CD8-positive, alpha-beta memory T cell (primary cell): ENCODE data around the gene EHD3. TPM values are rescaled to one million over a fixed set of nuclear protein-coding genes. Genes with fewer than 3 reads are reported as not detected.

Source experiments
- CTCF ChIA-PET: fragments of 350-600 bp; sonication (Branson Sonifier 250); formaldehyde crosslinking; loops from one replicate; lab custom pipeline; 2021; ENCODE audit warnings: antibody characterized with exemption; lab: Charles Lee
- POLR2A ChIA-PET: fragments of 350-600 bp; sonication (Branson Sonifier 250); formaldehyde crosslinking; loops from one replicate; lab custom pipeline; 2021; ENCODE audit warnings: antibody characterized with exemption; lab: Charles Lee
- DNase-seq, 5 donors: peaks; one replicate each; pipeline versions ENCODE4 v3.0.0 to v3.0.0-alpha.2; 2020 to 2022; ENCODE audit warnings: mixed read lengths in 1 of 5
- H3K27ac ChIP-seq: one replicate; pipeline ENCODE4 v1.7.0; 2013; ENCODE audit warnings: low read depth, mild to moderate bottlenecking, low read length, moderate library complexity
- H3K27me3 ChIP-seq: 2 replicates; pipeline ENCODE4 v1.7.0; 2013; ENCODE audit warnings: low read length, mild to moderate bottlenecking; ENCODE audit not compliant: insufficient read depth, poor library complexity, severe bottlenecking
- H3K36me3 ChIP-seq: 2 replicates; pipeline ENCODE4 v1.7.0; 2013; ENCODE audit warnings: mild to moderate bottlenecking, low read length, moderate library complexity; ENCODE audit not compliant: insufficient read depth
- H3K4me1 ChIP-seq: 2 replicates; pipeline ENCODE4 v1.7.0; 2013; ENCODE audit warnings: mild to moderate bottlenecking, low read length, moderate library complexity; ENCODE audit not compliant: insufficient read depth
- H3K4me3 ChIP-seq: 2 replicates; pipeline ENCODE4 v1.7.0; 2013; ENCODE audit warnings: mild to moderate bottlenecking, low read length
- H3K9me3 ChIP-seq: 2 replicates; pipeline ENCODE4 v1.7.0; 2013; ENCODE audit warnings: mild to moderate bottlenecking, low read length
- H3K27ac Mint-ChIP-seq, 8 donors: one replicate each; pipeline ENCODE4 v1.8.0; 2020 to 2021; ENCODE audit warnings: mixed read lengths in 8 of 8, mild to moderate bottlenecking in 6 of 8, inconsistent platforms in 3 of 8, moderate library complexity in 3 of 8
- H3K27me3 Mint-ChIP-seq, 2 donors: one replicate each; pipeline ENCODE4 v1.8.0; 2020 to 2021; ENCODE audit warnings: mixed read lengths in 2 of 2, mild to moderate bottlenecking in 1 of 2, moderate library complexity in 1 of 2
- H3K36me3 Mint-ChIP-seq, 3 donors: one replicate each; pipeline ENCODE4 v1.8.0; 2020 to 2021; ENCODE audit warnings: mixed read lengths in 3 of 3, inconsistent platforms in 1 of 3, mild to moderate bottlenecking in 1 of 3
- H3K4me1 Mint-ChIP-seq, 3 donors: one replicate each; pipeline ENCODE4 v1.8.0; 2020 to 2021; ENCODE audit warnings: mixed read lengths in 3 of 3, inconsistent platforms in 1 of 3, mild to moderate bottlenecking in 1 of 3
- H3K4me3 Mint-ChIP-seq, 7 donors: one replicate each; pipeline ENCODE4 v1.8.0; 2020 to 2021; ENCODE audit warnings: mixed read lengths in 7 of 7, mild to moderate bottlenecking in 6 of 7, moderate library complexity in 4 of 7, inconsistent platforms in 2 of 7
- H3K9me3 Mint-ChIP-seq, 5 donors: one replicate each; pipeline ENCODE4 v1.8.0; 2020 to 2022; ENCODE audit warnings: mixed read lengths in 5 of 5, mild to moderate bottlenecking in 3 of 5, moderate library complexity in 2 of 5, inconsistent platforms in 1 of 5
- polyA plus RNA-seq: library from polyadenylated mRNA; unstranded; fragments of 300-500 nt; fragmentation: Illumina TruSeq; gene quantifications from one replicate; pipeline ENCODE4 v1.2.3, GENCODE V29; 2021
- total RNA-seq, 2 experiments: library from RNA; stranded (reverse); gene quantifications; one replicate each; pipeline ENCODE4 v1.2.3, GENCODE V29; 2021

Gene EHD3
- total and polyA plus RNA-seq, 3 experiments from 2014 or later: 2.3 to 4.3 (median 2.3) TPM

DNA sequence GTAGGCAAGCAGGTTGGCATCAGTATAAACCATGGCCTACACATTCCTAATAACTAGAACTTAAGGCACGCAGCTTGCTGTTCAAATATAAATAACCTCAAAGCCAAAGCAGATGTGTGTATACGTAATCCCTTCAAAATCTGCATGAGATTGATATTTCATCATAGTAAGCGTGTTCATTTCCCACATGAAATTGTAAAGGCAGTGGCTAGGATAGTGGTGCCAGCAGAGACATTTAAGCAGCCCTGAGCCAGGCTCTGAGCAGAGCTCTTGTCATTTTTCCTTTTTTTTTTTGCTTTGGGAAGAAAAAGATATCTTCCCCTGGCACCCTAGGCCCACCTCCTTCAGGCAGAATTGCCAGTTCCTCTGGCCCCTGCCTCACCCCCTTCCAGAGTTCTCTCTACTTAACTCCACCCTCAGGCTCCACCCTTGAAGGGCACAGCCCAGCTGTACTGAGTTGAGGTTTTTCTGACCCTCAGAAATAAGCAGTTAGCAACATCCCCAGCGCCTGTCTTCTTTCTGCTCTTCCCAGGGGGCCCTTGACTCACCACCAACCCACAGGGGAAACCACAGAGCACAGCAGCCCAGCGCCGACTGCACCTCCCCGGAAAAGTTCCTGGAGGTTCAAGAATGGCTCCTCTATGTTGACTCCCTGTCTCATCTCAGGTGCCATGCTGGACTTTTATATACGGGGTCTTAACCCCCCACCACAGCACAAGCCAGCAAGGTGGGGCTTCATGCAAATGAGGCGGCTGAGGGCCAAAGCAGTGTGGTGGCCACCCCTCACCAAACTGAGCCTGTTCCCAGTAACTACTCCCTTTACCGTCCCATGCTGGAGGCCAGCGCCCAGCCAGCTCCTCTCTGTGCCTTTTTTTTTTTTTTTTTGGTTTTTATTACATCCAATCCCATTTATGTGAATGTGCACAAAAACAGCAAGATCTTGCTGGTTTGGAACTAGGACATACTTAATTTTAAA lies 84.7 kb downstream of the EHD3 start:
- Mint-ChIP-seq H3K4me3 (peak overlapping the region in 6 of 7 donors; percentile 54 to 86 (median 59)), H3K27ac (peak overlapping the region; percentile 85 to 94 (median 90)), H3K4me1 (peaks cover 48 to 66% (median 60%) of the 10 kb centered on the region in 3 donors), H3K9me3 (no peaks in the 10 kb centered on the region), H3K27me3 (no peaks in the 10 kb centered on the region), H3K36me3 (no peaks in the 10 kb centered on the region)
- CTCF ChIA-PET: interaction anchor here (0.8 to 1.5 kb wide), 5 partner anchors 12 to 607 kb away, joined by 3 to 5 read pairs (median 3); no protein-coding TSS in a partner anchor
- Histone ChIP-seq H3K36me3 (no peaks in the 10 kb centered on the region), H3K4me1 (peaks cover 34% of the 10 kb centered on the region), H3K4me3 (no peak overlapping the region), H3K27ac (no peak overlapping the region), H3K27me3 (no peaks in the 10 kb centered on the region), H3K9me3 (no peaks in the 10 kb centered on the region)
- POLR2A ChIA-PET: interaction anchor here (0.5 to 0.7 kb wide), 3 partner anchors 33 to 1175 kb away, joined by 3 to 6 read pairs (median 3); no protein-coding TSS in a partner anchor
- DNase-seq: peak in 1 of 5 donors; percentile 4

Other genes starting within 250 kb of the EHD3 start
- under 1 TPM; 0.62 to 0.74 TPM for gene GALNT14, start 95.7 kb upstream of the EHD3 start, total RNA-seq
- gene GALNT14, start 95.7 kb upstream of the EHD3 start, polyA plus RNA-seq: not detected
- gene CAPN14, start 16.6 kb upstream of the EHD3 start, total RNA-seq: under 1 TPM; 0.31 to 0.40 TPM
- 0.07 TPM for gene CAPN14, start 16.6 kb upstream of the EHD3 start, polyA plus RNA-seq
- not detected for gene XDH, start 180.6 kb downstream of the EHD3 start, total RNA-seq
- not detected for gene XDH, start 180.6 kb downstream of the EHD3 start, polyA plus RNA-seq